AG04449 (cell line): Measurements from ENCODE around the gene TAF6.

Source experiments
- CTCF ChIA-PET: fragments of 350-600 bp; formaldehyde crosslinking; extraction: SDS; loops from one replicate; lab custom pipeline; 2021; ENCODE audit warnings: antibody characterized with exemption; lab: Yijun Ruan, JAX
- POLR2A ChIA-PET: fragments of 400-600, 350-600 bp; formaldehyde crosslinking; extraction: SDS; loops from one replicate; lab custom pipeline; 2020; ENCODE audit warnings: antibody characterized with exemption, inconsistent platforms; lab: Yijun Ruan, JAX
- DNase-seq: peaks from one replicate; pipeline ENCODE4 v3.0.0-alpha.2; 2010; ENCODE audit warnings: low read depth, low spot score
- H3K4me3 ChIP-seq: 2 replicates; pipeline ENCODE4 v1.5.1; 2011; ENCODE audit warnings: low read depth, mild to moderate bottlenecking, control low read depth, low read length
- TF ChIP-seq, protein P1 (sequence below): IDR thresholded peaks from one replicate; pipeline ENCODE4 v1.5.1; 2011; ENCODE audit warnings: mild to moderate bottlenecking, moderate library complexity, low read length, control low read depth, inconsistent platforms; ENCODE audit not compliant: insufficient read depth; ENCODE audit errors: missing control alignments

TAF6 gene

DNA sequence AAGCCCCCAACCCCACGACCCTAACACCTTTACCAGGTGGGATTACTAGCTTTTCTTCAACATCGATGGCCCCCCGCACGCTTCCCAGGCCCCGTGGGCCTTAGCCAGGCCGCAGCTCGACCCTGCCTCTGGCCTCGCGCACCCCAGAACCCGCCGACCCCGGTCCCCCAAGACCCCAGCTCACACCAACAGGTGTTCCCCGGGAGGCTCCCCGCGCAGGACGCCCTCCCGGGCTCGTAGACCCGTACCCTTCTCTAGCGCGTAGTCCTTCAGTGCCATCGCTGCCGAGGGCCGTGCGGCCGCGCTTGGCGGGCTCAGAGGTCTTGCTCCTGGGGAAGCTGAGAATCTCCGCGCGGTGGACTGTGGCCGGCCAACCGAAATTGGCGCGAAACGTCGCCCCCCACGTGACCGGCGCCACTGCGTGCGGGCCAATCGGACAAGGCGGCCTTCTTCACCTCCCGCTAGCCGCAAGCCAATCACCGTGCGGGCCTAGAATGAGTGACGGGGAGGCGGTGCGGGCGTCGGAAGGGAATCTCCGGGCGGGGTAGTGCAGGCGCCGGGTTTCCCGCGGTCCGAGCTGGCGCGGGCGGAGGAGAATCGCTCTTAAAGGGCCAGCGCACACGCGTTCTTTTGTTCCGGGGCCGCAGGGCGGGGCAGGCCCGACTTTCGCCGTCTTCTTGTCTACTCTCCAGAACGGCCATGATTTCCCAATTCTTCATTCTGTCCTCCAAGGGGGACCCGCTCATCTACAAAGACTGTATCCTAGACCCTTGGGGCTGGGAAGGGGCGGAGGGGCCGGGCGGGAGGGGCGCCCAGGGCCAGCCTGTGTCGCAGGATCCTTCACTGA, 17.9 kb downstream of the TAF6 start, which contains the start of the genes AP4M1 and MCM7:
Gene AP4M1, plus strand, starts transcription at position 628 of the 847 bp plus-strand sequence. Its CDS starts 72 bp downstream, at position 700.
Gene MCM7, minus strand, starts transcription at position 382 of the 847 bp plus-strand sequence. Its CDS starts 103 bp downstream, at position 279.
- H3K4me3 ChIP-seq, result peak within 1 kb of the TSS; percentile 83
- DNase-seq, result peak; percentile 87
- POLR2A ChIA-PET, result interaction anchor here (0.6 to 2.2 kb wide), 10 partner anchors 9 to 66 kb away, joined by 3 to 14 read pairs (median 5); partner anchors contain the start of genes COPS6 and MBLAC1
- CTCF ChIA-PET, result interaction anchor here (0.8 to 1.6 kb wide), 10 partner anchors 13 to 109 kb away, joined by 3 to 7 read pairs (median 4); no protein-coding TSS in a partner anchor
- TF ChIP-seq, protein P1, sequence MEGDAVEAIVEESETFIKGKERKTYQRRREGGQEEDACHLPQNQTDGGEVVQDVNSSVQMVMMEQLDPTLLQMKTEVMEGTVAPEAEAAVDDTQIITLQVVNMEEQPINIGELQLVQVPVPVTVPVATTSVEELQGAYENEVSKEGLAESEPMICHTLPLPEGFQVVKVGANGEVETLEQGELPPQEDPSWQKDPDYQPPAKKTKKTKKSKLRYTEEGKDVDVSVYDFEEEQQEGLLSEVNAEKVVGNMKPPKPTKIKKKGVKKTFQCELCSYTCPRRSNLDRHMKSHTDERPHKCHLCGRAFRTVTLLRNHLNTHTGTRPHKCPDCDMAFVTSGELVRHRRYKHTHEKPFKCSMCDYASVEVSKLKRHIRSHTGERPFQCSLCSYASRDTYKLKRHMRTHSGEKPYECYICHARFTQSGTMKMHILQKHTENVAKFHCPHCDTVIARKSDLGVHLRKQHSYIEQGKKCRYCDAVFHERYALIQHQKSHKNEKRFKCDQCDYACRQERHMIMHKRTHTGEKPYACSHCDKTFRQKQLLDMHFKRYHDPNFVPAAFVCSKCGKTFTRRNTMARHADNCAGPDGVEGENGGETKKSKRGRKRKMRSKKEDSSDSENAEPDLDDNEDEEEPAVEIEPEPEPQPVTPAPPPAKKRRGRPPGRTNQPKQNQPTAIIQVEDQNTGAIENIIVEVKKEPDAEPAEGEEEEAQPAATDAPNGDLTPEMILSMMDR, result no peak

DNA sequence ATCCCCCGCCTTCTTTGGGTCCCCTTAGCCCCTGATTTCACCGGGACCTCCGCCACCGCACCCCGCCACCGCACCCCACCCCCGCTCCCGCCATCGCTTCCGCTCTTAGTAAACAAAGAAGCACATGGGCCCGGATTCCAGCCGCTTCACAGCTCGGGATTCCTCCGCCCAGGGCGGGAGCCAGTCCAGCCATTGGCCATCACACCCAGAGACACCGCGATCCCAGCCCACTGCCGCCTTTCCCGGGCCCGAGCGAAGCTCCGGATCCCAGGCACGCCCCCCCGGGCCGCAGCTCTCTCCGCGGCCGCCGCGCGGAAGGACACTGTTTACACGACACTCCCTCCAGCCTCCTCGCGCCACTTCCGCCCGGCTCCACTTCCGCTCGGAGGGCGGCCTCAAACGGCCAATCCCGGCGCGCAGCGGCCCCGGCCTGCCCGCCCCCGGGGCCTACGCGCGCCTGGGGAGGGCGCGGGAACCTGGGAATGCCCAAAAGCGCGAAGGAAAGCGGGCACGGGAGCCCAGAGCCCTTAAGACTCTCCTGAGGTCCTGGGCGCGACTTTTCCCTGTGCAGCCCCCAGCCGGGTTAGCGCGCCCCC, 18.6 kb downstream of the TAF6 start:
- ChIA-PET CTCF (interaction anchor here (0.8 to 2.1 kb wide), 7 partner anchors 10 to 108 kb away, joined by 3 to 10 read pairs (median 4); no protein-coding TSS in a partner anchor), POLR2A (interaction anchor here (0.7 to 2.2 kb wide), 7 partner anchors 8 to 65 kb away, joined by 3 to 14 read pairs (median 6); partner anchors contain the start of genes COPS6 and ZSCAN21)
- peak overlapping the region; percentile 83 for H3K4me3 ChIP-seq
- TF ChIP-seq, protein P1, result no peak
- peak; percentile 96 for DNase-seq

DNA sequence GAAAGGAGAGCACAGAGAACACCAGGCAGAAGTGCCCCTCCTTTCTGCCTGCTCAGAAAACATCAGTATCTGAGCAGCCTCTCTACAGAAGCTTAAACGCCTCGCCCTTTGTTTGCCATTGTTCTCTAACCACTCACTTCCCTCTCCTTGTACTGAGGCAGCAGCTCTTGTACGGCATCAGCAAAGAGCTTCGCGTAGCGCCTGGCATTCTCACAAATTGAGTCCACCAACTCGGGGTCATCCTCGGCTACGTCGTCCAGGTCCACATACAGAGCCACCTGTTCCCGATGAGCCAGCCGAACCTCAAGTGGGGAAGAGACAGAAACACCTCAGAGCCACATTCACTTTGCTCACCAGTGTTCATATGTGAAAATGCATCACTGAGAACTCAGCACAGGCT, 19.7 kb downstream of the TAF6 start:
- ChIA-PET POLR2A (no interaction called here), CTCF (interaction anchor here (0.6 to 2.1 kb wide), 3 partner anchors 9 to 106 kb away, joined by 3 to 10 read pairs (median 7); no protein-coding TSS in a partner anchor)
- peak overlapping the region; percentile 83 for H3K4me3 ChIP-seq
- TF ChIP-seq, protein P1, result no peak
- DNase-seq, result no peak

DNA sequence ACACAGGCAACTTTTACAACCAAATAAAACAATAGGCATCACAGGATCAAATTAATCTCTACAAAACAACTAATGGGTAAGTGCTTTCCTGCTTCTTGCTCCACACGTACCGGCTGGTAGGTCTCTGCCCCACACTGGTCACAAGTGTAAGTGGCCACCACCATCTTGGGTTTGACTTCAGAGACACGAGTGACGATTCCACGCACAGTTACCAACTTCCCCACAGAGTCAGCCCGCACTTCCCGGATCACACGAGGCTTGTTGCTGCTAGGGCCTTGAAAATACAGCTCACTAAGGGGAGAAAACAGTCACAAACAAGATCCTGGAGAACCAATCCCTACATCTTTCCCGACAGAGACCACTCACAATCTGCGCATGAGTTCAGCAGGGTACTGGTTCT, 20.2 kb downstream of the TAF6 start:
- TF ChIP-seq, protein P1, result no peak
- ChIA-PET CTCF (interaction anchor here (0.6 to 2.1 kb wide), 2 partner anchors 9 to 105 kb away, joined by 3 to 10 read pairs; no protein-coding TSS in a partner anchor), POLR2A (no interaction called here)
- no peak for DNase-seq
- no peak overlapping the region for H3K4me3 ChIP-seq

DNA sequence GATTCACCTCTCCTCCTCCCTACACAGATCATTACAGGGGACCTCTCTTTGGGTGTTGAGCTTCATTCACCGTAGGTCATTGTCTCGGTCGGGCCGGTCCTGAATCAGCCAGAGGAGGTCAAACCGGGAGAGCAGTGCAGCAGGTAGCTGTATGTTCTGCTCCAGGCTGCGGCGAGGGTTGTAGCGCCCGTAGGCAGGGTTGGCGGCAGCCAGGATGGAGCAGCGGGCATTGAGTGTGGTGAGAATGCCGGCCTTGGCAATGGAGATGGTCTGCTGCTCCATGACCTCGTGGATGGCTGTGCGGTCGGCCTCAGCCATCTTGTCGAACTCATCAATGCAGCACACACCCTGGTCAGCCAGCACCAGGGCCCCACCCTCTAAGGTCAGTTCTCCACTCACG, 23.5 kb downstream of the TAF6 start:
- DNase-seq, result no peak
- no peak overlapping the region for H3K4me3 ChIP-seq
- ChIA-PET CTCF (interaction anchor here (0.6 to 1.5 kb wide), 3 partner anchors 13 to 102 kb away, joined by 3 read pairs; no protein-coding TSS in a partner anchor), POLR2A (interaction anchor here (0.8 kb wide), 1 partner anchor 31 kb away, joined by 3 read pairs; the partner anchor contains the start of gene MBLAC1)
- TF ChIP-seq, protein P1, result no peak
